NT2/D1 (cell line): ENCODE results near the gene TAOK1.

Experiments
- YY1 ChIP-seq: IDR thresholded peaks from 2 replicates; pipeline ENCODE4 v1.6.1; 2011; ENCODE audit not compliant: insufficient read length, insufficient read depth
- ZNF274 ChIP-seq: IDR thresholded peaks from 2 replicates; pipeline ENCODE4 v1.6.1; 2011; ENCODE audit warnings: mild to moderate bottlenecking, low read depth, low read length

DNA sequence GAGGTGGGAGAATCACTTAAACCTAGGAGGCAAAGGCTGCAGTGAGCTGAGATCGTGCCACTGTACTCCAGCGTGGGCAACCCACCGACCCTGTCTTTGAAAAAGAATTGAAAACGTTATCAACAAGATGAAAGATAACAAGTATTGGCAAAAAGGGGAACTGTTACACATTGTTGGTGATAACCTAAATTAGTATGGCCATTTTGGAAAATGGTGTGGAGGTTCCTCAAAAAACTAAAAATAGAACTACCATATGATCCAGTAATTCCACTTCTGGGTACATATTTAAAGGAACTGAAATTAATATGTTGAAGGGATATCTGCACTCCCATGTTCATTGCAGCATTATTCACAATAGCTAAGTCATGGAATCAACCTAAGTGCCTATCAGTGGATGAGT lies 115.7 kb downstream of the TAOK1 start:
- TF ChIP-seq YY1 (no peak), ZNF274 (no peak)
